Sigmoid colon (tissue), 7 donors: ENCODE data around the gene CDAN1. TPM values are rescaled to one million over a fixed set of nuclear protein-coding genes. Genes with fewer than 3 reads are reported as not detected.
A peak's percentile ranks its signal among the peaks of the same experiment; 100 is the strongest.
"Not testable (repeated sequence)": the region's sequence is repeated elsewhere in the genome, so short reads cannot be mapped to it uniquely, and the experiment has no call there.

Experiments
- DNase-seq: peaks from one replicate; pipeline ENCODE4 v3.0.0-alpha.2; 2019
- H3K27ac ChIP-seq, 4 donors: fragments of 200-600 bp; sonication (generic); one replicate each; pipeline ENCODE4 v1.5.1; 2016 to 2019; ENCODE audit warnings: mild to moderate bottlenecking in 1 of 4
- H3K27me3 ChIP-seq, 3 donors: fragments of 200-600 bp; sonication (generic); one replicate each; pipeline ENCODE4 v1.5.1; 2019; ENCODE audit warnings: mild to moderate bottlenecking in 1 of 3
- H3K36me3 ChIP-seq, 4 donors: fragments of 200-600 bp; sonication (generic); one replicate each; pipeline ENCODE4 v1.5.1; 2016 to 2019
- H3K4me1 ChIP-seq, 4 donors: fragments of 200-600 bp; sonication (generic); one replicate each; pipeline ENCODE4 v1.5.1; 2017 to 2019
- H3K4me3 ChIP-seq, 4 donors: fragments of 200-600 bp; sonication (generic); one replicate each; pipeline ENCODE4 v1.5.1; 2017 to 2019; ENCODE audit warnings: mild to moderate bottlenecking in 2 of 4, moderate library complexity in 1 of 4
- H3K9me3 ChIP-seq, 4 donors: fragments of 200-600 bp in 3 of 4; sonication (generic) in 3 of 4; one replicate each; pipeline versions ENCODE4 v1.5.1 to v1.6.1; 2013 to 2019
- CTCF ChIP-seq, 4 experiments: fragments of 450-650 bp in 3 of 4; fragments of 200-600 bp in 1 of 4; IDR thresholded peaks; one replicate each; pipeline ENCODE4 v1.5.1; 2016 to 2019; ENCODE audit warnings: antibody characterized with exemption in 4 of 4, mild to moderate bottlenecking in 3 of 4, moderate library complexity in 2 of 4
- EP300 ChIP-seq, 4 donors: sonication (generic); formaldehyde crosslinking; IDR thresholded peaks; one replicate each; pipeline ENCODE4 v1.6.1; 2017; ENCODE audit warnings: antibody characterized with exemption in 4 of 4
- POLR2A ChIP-seq, 2 donors: fragments of 450-650 bp; IDR thresholded peaks; one replicate each; pipeline ENCODE4 v1.6.1; 2016; ENCODE audit warnings: antibody characterized with exemption in 2 of 2, mild to moderate bottlenecking in 2 of 2, moderate library complexity in 2 of 2
- POLR2AphosphoS5 ChIP-seq, 4 donors: sonication (generic); formaldehyde crosslinking; IDR thresholded peaks; one replicate each; pipeline ENCODE4 v1.6.1; 2017; ENCODE audit warnings: antibody characterized with exemption in 4 of 4
- WGBS, 2 donors: extraction: QIAGEN DNeasy Blood & Tissue Kit; methylation state at CpG; one replicate each; pipeline ENCODE4 v1.1.7; 2013; 5-methylcytosine and 5-hydroxymethylcytosine counted together
- intact Hi-C: fragments of 100-400 bp; cut with DNase I; formaldehyde crosslinking; loops from one replicate; pipeline ENCODE4 v1.15.1; 2023
- polyA plus RNA-seq, 3 donors: library from polyadenylated mRNA; stranded (reverse); fragments of 200-250 nt; gene quantifications; one replicate each; pipeline ENCODE4 v1.2.3, GENCODE V29; 2013
- total RNA-seq, 4 donors: library from RNA; depleted of rRNA; stranded (reverse); fragments of >200 nt; gene quantifications; one replicate each; pipeline ENCODE4 v1.1.0, GENCODE V29; 2016
- donor health status: healthy with polysubstance abuse.
- donor health status: Bipolar disorder and iron deficiency.
- donor health status: healthy.

The CDAN1 gene
- total and polyA plus RNA-seq, 7 donors: 1.2 to 11.4 (median 8.0) TPM

DNA sequence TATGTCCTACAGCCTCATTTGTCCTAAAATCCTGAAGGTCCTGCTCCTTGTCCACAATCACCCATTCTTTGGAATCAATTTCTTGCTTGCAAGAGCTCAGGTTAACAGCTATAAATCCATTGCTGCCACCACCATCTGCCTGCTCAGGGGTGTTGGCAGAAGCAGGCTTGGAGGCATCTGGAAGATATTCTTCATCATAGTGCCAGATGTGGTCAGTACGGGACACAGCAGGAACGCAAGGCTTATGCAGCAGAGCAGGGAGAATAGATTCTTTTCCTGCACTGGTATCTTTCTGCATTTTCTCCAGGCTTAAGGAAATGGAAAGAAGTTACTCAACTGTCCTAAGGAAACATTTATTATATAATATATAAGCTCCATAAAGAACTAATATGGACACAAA, 38.5 kb upstream of the CDAN1 start:
- TF ChIP-seq POLR2AphosphoS5 (IDR thresholded peaks at IDR 0.05): no peak
- TF ChIP-seq EP300 (IDR thresholded peaks at IDR 0.05): no peak
- TF ChIP-seq POLR2A (IDR thresholded peaks at IDR 0.05): no peak
- TF ChIP-seq CTCF (IDR thresholded peaks at IDR 0.05): no peak
- Histone ChIP-seq H3K4me1 (peaks cover 0 to 20% (median 13%) of the 10 kb centered on the region in 4 donors), H3K9me3 (no peaks in the 10 kb centered on the region), H3K27ac (no peak overlapping the region), H3K27me3 (no peaks in the 10 kb centered on the region), H3K4me3 (no peak overlapping the region), H3K36me3 (peaks cover 0 to 39% (median 3%) of the 10 kb centered on the region in 4 donors)
- 91 to 95% methylated on average over 2 of the region's 2 CpGs for WGBS, 2 donors
- no peak for DNase-seq
- intact Hi-C loops: no loop called here

DNA sequence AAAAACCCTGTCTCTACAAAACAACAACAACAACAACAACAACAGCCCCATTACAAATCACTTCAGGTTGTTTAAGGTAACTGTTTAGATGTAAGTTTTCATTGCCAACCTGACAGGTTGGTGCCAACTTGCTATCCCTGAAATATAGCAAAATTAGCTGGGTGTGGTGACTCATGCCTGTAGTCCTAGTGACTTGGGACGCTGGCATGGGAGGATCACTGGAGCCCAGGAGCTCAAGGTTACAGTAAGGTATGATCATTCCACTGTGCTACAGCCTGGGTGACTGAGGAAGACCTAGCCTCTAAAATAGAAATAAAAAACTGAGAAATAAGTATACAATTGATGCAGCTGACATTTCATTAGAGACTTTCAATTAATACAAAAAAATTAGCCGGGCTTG, 36.0 kb upstream of the CDAN1 start:
- Histone ChIP-seq H3K9me3 (no peaks in the 10 kb centered on the region), H3K36me3 (peaks cover 0 to 39% (median 3%) of the 10 kb centered on the region in 4 donors), H3K4me3 (no peak overlapping the region), H3K27me3 (no peaks in the 10 kb centered on the region), H3K27ac (no peak overlapping the region), H3K4me1 (peaks cover 0 to 22% (median 14%) of the 10 kb centered on the region in 4 donors)
- TF ChIP-seq POLR2AphosphoS5 (IDR thresholded peaks at IDR 0.05) (no peak), CTCF (IDR thresholded peaks at IDR 0.05) (no peak), EP300 (IDR thresholded peaks at IDR 0.05) (no peak), POLR2A (IDR thresholded peaks at IDR 0.05) (no peak)
- DNase-seq: no peak
- intact Hi-C loops: no loop called here
- 86 to 92% methylated on average over 2 of the region's 2 CpGs for WGBS, 2 donors

- H3K4me1 ChIP-seq: peaks cover 0 to 22% (median 14%) of the 10 kb centered on the region in 4 donors
- H3K27me3 ChIP-seq: no peaks in the 10 kb centered on the region
- H3K9me3 ChIP-seq: no peaks in the 10 kb centered on the region
- no peak overlapping the region for H3K27ac ChIP-seq
- intact Hi-C loops: no loop called here
- peaks cover 0 to 38% (median 3%) of the 10 kb centered on the region in 4 donors for H3K36me3 ChIP-seq
- 72 to 79% methylated on average over 2 of the region's 2 CpGs for WGBS, 2 donors
- no peak overlapping the region for H3K4me3 ChIP-seq
- TF ChIP-seq POLR2A (IDR thresholded peaks at IDR 0.05) (no peak), EP300 (IDR thresholded peaks at IDR 0.05) (no peak), CTCF (IDR thresholded peaks at IDR 0.05) (no peak), POLR2AphosphoS5 (IDR thresholded peaks at IDR 0.05) (no peak)
- peak; percentile 67 for DNase-seq
Measured at GRCh38 chr15:42772144-42772543, 35.2 kb upstream of the CDAN1 start.

DNA sequence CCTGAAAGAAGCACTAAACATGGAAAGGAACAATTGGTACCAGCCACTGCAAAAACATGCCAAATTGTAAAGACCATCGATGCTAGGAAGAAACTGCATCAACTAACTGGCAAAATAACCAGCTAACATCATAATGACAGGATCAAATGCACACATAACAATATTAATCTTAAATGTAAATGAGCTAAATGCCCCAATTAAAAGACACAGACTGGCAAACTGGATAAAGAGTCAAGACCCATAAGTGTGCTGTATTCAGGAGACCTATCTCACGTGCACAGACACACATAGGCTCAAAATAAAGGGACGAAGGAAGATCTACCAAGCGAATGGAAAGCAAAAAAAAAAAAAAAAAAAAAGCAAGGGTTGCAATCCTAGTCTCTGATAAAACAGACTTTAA, 29.2 kb upstream of the CDAN1 start:
- H3K4me1 ChIP-seq, H3K9me3 ChIP-seq, H3K36me3 ChIP-seq, H3K4me3 ChIP-seq, intact Hi-C loops, H3K27ac ChIP-seq, DNase-seq, H3K27me3 ChIP-seq: not testable (repeated sequence)
- 96 to 98% methylated on average over 4 of the region's 4 CpGs for WGBS, 2 donors

GRCh38 chr15:42764154-42764731, 27.3 kb upstream of the CDAN1 start:
- DNase-seq, H3K9me3 ChIP-seq, intact Hi-C loops, H3K4me3 ChIP-seq, H3K27me3 ChIP-seq, H3K4me1 ChIP-seq, H3K36me3 ChIP-seq, H3K27ac ChIP-seq: not testable (repeated sequence)
- WGBS, 2 donors: 88 to 96% methylated on average over 16 of the region's 16 CpGs

DNA sequence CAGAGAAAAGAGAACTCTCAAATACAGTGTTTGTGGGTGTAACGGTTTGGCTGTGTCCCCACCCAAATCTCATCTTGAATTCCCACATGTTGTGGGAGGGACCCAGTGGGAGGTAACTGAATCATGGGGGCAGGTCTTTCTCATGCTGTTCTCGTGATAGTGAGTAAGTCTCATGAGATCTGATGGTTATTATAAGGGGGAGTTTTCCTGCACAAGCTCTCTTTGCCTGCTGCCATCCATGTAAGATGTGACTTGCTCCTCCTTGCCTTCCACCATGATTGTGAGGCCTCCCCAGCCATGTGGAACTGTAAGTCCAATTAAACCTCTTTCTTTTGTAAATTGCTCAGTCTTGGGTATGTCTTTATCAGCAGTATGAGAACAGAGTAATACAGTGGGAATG, 24.9 kb upstream of the CDAN1 start:
- H3K36me3 ChIP-seq, intact Hi-C loops, H3K27ac ChIP-seq, H3K4me3 ChIP-seq, H3K27me3 ChIP-seq, H3K4me1 ChIP-seq, H3K9me3 ChIP-seq, DNase-seq: not testable (repeated sequence)
- WGBS, 2 donors: 86 to 92% methylated on average over 2 of the region's 2 CpGs
